HepG2 (cell line): ENCODE results near the gene ELP2. TPM values are rescaled to one million over a fixed set of nuclear protein-coding genes. Genes with fewer than 3 reads are reported as not detected.

Experiments
- CEBPG ChIP-seq: IDR thresholded peaks from 2 replicates; pipeline ENCODE4 v1.6.1; 2016
- HNF4G ChIP-seq, 2 experiments: sonication (generic) in 1 of 2; formaldehyde crosslinking in 1 of 2; IDR thresholded peaks; 2 replicates each; pipeline versions ENCODE4 v1.4.0 to v1.6.1; 2011 to 2020; ENCODE audit warnings: borderline replicate concordance in 2 of 2, low read depth in 2 of 2, mild to moderate bottlenecking in 2 of 2, low read length in 1 of 2, missing genetic modification reagents in 1 of 2, moderate library complexity in 1 of 2
- SOX13 ChIP-seq, 3 experiments: fragments of 450-650 bp in 1 of 3; sonication (generic) in 1 of 3; formaldehyde crosslinking in 1 of 3; IDR thresholded peaks in 2 of 3; conservative IDR thresholded peaks in 1 of 3; 2 replicates each; pipeline versions ENCODE4 v1.5.0 to v1.6.1; 2016 to 2020; ENCODE audit warnings: antibody characterized with exemption in 1 of 3, mild to moderate bottlenecking in 1 of 3, missing compliant biosample characterization in 1 of 3, missing genetic modification reagents in 1 of 3, moderate library complexity in 1 of 3
- TSC22D2 ChIP-seq: sonication (generic); formaldehyde crosslinking; IDR thresholded peaks from 2 replicates; pipeline ENCODE4 v1.5.1; 2020; ENCODE audit warnings: missing genetic modification reagents, mild to moderate bottlenecking, borderline replicate concordance
- ZBTB38 ChIP-seq: sonication (generic); formaldehyde crosslinking; IDR thresholded peaks from 2 replicates; pipeline ENCODE4 v1.5.1; 2020; ENCODE audit warnings: mild to moderate bottlenecking, missing genetic modification reagents
- ZNF276 ChIP-seq: sonication (generic); formaldehyde crosslinking; IDR thresholded peaks from 2 replicates; pipeline ENCODE4 v1.4.0; 2020; ENCODE audit warnings: mild to moderate bottlenecking, low read depth, missing genetic modification reagents
- ZNF407 ChIP-seq: sonication (generic); formaldehyde crosslinking; IDR thresholded peaks from one replicate; pipeline ENCODE4 v1.5.1; 2020; ENCODE audit warnings: mild to moderate bottlenecking, missing genetic modification reagents; ENCODE audit errors: not compliant biosample characterization
- ZNF550 ChIP-seq: sonication (generic); formaldehyde crosslinking; IDR thresholded peaks from 2 replicates; pipeline ENCODE4 v1.4.0; 2020; ENCODE audit warnings: mild to moderate bottlenecking, missing genetic modification reagents, borderline replicate concordance
- ZNF605 ChIP-seq: sonication (generic); formaldehyde crosslinking; IDR thresholded peaks from 2 replicates; pipeline ENCODE4 v1.8.0; 2022; ENCODE audit warnings: mild to moderate bottlenecking, missing genetic modification reagents
- ZNF792 ChIP-seq: IDR thresholded peaks from 2 replicates; pipeline ENCODE4 v1.6.1; 2016
- ZSCAN29 ChIP-seq: sonication (generic); formaldehyde crosslinking; conservative IDR thresholded peaks from 2 replicates; pipeline ENCODE4 v1.4.0; 2020; ENCODE audit warnings: mild to moderate bottlenecking, missing genetic modification reagents
- polyA plus RNA-seq, 8 experiments: library from polyadenylated mRNA; depleted of rRNA in 3 of 8; stranded (reverse) in 7 of 8; unstranded in 1 of 8; fragments of >200 nt; fragmentation: Illumina TruSeq in 4 of 8; extraction: Trizol in 4 of 8; gene quantifications; 2 replicates each; pipeline versions ENCODE4 v1.2.1 to v1.2.3, GENCODE V29; 2011 to 2016; ENCODE audit warnings: low read depth in 4 of 8, missing spikeins in 1 of 8, mixed read lengths in 1 of 8; ENCODE audit not compliant: insufficient read depth in 1 of 8
- total RNA-seq, 5 experiments: library from RNA; depleted of rRNA; stranded (reverse); fragments of >200 nt; fragmentation: Illumina TruSeq; extraction: Trizol; gene quantifications; 2 replicates each; pipeline ENCODE4 v1.2.3, GENCODE V29; 2016; ENCODE audit warnings: low read depth in 1 of 5
- TF ChIP-seq, protein P1 (sequence below): IDR thresholded peaks from 2 replicates; pipeline ENCODE4 v1.6.1; 2016; ENCODE audit warnings: low read depth, missing genetic modification reagents, missing compliant biosample characterization

Gene ELP2
- total and polyA plus RNA-seq, 2 of the 13 experiments (the other 11 are each of a cell fraction or from before 2014, with no cell fraction given), result 98.7 to 100 TPM

DNA sequence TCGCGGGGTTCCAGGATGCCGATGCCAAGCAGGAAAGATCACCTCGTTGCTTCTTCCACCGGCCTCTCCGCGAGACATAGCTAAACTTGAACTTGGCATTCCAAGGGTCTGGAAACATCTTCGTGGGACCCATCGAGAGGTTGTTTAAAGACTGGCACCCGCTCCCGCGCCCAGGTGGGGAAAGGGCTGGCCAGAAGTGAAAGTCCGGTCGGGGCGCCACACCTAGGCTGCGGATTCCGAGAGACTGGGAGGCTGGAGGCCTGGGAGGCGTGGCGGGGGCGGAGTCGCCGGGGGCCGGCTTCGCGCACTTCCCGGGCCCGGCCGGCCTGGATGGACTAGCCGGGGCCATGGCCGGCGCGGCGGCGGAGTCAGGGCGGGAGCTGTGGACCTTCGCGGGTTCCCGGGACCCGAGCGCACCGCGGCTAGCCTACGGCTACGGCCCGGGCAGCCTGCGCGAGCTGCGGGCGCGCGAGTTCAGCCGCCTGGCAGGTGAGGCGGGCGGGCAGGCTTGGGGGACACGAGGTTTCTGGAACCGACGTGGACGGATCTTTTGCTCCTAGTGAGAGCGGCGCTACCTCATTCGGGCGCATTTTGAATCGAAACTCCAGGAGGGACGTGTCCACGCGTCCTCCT is 57.6 kb downstream of the ELP2 start, which contains the start of gene MOCOS (continued):
- TF ChIP-seq ZSCAN29 (CRISPR knock-in tag), result 0 out of 2 replicates have a peak, but pooled peaks have one; percentile 30
- TF ChIP-seq TSC22D2 (CRISPR knock-in tag), result peak; percentile 64; the same call in 1 of the 2 replicates
- TF ChIP-seq, protein P1, sequence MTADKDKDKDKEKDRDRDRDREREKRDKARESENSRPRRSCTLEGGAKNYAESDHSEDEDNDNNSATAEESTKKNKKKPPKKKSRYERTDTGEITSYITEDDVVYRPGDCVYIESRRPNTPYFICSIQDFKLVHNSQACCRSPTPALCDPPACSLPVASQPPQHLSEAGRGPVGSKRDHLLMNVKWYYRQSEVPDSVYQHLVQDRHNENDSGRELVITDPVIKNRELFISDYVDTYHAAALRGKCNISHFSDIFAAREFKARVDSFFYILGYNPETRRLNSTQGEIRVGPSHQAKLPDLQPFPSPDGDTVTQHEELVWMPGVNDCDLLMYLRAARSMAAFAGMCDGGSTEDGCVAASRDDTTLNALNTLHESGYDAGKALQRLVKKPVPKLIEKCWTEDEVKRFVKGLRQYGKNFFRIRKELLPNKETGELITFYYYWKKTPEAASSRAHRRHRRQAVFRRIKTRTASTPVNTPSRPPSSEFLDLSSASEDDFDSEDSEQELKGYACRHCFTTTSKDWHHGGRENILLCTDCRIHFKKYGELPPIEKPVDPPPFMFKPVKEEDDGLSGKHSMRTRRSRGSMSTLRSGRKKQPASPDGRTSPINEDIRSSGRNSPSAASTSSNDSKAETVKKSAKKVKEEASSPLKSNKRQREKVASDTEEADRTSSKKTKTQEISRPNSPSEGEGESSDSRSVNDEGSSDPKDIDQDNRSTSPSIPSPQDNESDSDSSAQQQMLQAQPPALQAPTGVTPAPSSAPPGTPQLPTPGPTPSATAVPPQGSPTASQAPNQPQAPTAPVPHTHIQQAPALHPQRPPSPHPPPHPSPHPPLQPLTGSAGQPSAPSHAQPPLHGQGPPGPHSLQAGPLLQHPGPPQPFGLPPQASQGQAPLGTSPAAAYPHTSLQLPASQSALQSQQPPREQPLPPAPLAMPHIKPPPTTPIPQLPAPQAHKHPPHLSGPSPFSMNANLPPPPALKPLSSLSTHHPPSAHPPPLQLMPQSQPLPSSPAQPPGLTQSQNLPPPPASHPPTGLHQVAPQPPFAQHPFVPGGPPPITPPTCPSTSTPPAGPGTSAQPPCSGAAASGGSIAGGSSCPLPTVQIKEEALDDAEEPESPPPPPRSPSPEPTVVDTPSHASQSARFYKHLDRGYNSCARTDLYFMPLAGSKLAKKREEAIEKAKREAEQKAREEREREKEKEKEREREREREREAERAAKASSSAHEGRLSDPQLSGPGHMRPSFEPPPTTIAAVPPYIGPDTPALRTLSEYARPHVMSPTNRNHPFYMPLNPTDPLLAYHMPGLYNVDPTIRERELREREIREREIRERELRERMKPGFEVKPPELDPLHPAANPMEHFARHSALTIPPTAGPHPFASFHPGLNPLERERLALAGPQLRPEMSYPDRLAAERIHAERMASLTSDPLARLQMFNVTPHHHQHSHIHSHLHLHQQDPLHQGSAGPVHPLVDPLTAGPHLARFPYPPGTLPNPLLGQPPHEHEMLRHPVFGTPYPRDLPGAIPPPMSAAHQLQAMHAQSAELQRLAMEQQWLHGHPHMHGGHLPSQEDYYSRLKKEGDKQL (CRISPR knock-in tag), result no peak
- peak; percentile 23; the same call in 1 of the 2 replicates for TF ChIP-seq ZBTB38
- no peak for TF ChIP-seq SOX13 (IDR thresholded peaks at IDR 0.05)
- TF ChIP-seq SOX13 (CRISPR knock-in tag; conservative IDR thresholded peaks at IDR 0.05 in 1 of 2, IDR thresholded peaks at IDR 0.05 in 1 of 2), result peak in 1 of 2 experiments; percentile 30; a peak in 1 of 4 replicates
- 0 out of 2 replicates have a peak, but pooled peaks have one; percentile 15 for TF ChIP-seq ZNF792 (CRISPR knock-in tag)
- 0 out of 2 replicates have a peak, but pooled peaks have one; percentile 14 for TF ChIP-seq ZNF276
- no peak for TF ChIP-seq CEBPG
- TF ChIP-seq ZNF407 (CRISPR knock-in tag), result no peak
- TF ChIP-seq ZNF550 (CRISPR knock-in tag), result no peak
- peak; percentile 20; the same call in 1 of the 2 replicates for TF ChIP-seq HNF4G (IDR thresholded peaks at IDR 0.05; ENCODE audit: borderline replicate concordance, low read depth, low read length)
- TF ChIP-seq HNF4G (CRISPR knock-in tag; IDR thresholded peaks at IDR 0.05; ENCODE audit: borderline replicate concordance, low read depth), result no peak
- no peak for TF ChIP-seq ZNF605
